Measurements from ENCODE around the gene ADA.

The ADA gene

DNA sequence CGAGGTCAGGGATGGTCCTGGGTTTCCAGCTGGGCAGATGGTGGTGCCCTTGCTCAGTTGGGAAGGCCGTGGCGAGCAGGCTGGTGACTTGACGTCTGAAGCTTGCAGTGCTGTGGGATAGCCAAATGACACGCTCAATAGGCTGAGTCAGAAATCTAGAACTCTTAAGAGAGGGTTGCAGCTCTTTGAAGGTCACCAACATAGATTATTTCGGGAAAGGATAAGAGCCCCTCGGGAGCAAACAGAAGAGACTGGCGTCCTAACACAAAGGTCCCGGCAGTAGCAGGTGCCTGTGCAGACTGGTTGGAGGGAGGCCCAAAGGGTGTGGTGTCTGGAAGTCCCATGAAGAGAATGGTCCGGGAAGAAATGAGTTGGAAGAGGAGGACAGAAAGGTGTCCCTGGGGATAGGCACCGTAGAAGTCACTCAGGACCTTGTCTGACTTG is 50.7 kb downstream of the ADA start:
- Histone ChIP-seq H3K4me2 (ENCODE audit: insufficient read depth, low read length, poor library complexity, severe bottlenecking) (no peak overlapping the region), H2BK12ac (ENCODE audit: low read length) (no peak overlapping the region), H3K18ac (ENCODE audit: low read length) (no peak overlapping the region), H3K4me1 (ENCODE audit: control insufficient read depth in 2 of 2, insufficient read depth in 1 of 2, low read depth in 1 of 2, low read length in 2 of 2) (peaks cover 1 to 15% of the 10 kb centered on the region in 2 donors), H4K8ac (ENCODE audit: low read depth, low read length) (no peak overlapping the region), H2AK5ac (ENCODE audit: low read depth, low read length) (no peak overlapping the region), H3K4me3 (ENCODE audit: low read length in 2 of 2) (no peak overlapping the region), H4K91ac (ENCODE audit: low read depth, low read length, poor library complexity) (no peak overlapping the region), H2BK15ac (ENCODE audit: low read length) (no peak overlapping the region), H3K27me3 (ENCODE audit: control insufficient read depth in 3 of 3, insufficient read depth in 3 of 3, low read depth in 1 of 3, low read length in 3 of 3) (no peaks in the 10 kb centered on the region), H3K4ac (ENCODE audit: low read length) (no peak overlapping the region), H3K36me3 (replicated peaks in 1 of 2; ENCODE audit: control insufficient read depth in 2 of 2, insufficient read depth in 2 of 2, low read length in 2 of 2) (no peaks in the 10 kb centered on the region), H3K9me3 (replicated peaks in 1 of 2; ENCODE audit: control insufficient read depth in 2 of 2, insufficient read depth in 1 of 2, low read depth in 1 of 2, low read length in 2 of 2) (no peaks in the 10 kb centered on the region), H2BK5ac (ENCODE audit: low read length) (no peak overlapping the region), H2BK120ac (ENCODE audit: low read depth, low read length) (no peak overlapping the region), H2AFZ (ENCODE audit: low read length) (no peak overlapping the region), H3K23ac (ENCODE audit: low read depth, low read length, poor library complexity) (no peak overlapping the region), H3K27ac (replicated peaks; ENCODE audit: low read length) (no peak overlapping the region), H3K9ac (ENCODE audit: low read depth, low read length, poor library complexity) (peak overlapping the region; percentile 24), H3K79me1 (ENCODE audit: low read depth, low read length) (no peaks in the 10 kb centered on the region), H3K14ac (ENCODE audit: low read length) (no peak overlapping the region)
- WGBS, 2 donors (ENCODE audit: extremely low coverage in 2 of 2, insufficient read length in 2 of 2, insufficient replicate concordance in 1 of 2), result no CpG with 5 or more reads among the region's 11 CpGs
- no peak for DNase-seq (ENCODE audit: low spot score)

DNA sequence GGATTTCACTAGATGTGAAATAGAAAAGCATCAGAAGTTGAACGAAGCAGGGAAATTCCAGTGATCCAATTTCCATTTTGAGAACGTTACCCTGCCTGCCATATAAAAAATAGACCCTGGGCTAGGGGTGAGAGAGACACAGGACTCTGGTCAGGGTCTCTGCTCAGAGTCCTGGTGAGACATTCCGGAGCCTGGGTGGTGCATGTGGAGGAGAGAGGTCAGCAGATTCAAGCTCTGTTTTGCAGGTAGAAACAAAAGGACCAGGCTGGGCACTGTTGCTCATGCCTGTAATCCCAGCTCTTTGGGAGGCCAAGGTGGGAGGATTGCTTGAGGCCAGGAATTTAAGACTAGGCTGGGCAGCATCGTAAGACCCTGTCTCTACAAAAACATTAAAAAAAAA is 51.2 kb downstream of the ADA start:
- Histone ChIP-seq H3K79me1 (ENCODE audit: low read depth, low read length) (no peaks in the 10 kb centered on the region), H2BK15ac (ENCODE audit: low read length) (no peak overlapping the region), H2BK12ac (ENCODE audit: low read length) (no peak overlapping the region), H2BK5ac (ENCODE audit: low read length) (no peak overlapping the region), H3K9me3 (replicated peaks in 1 of 2; ENCODE audit: control insufficient read depth in 2 of 2, insufficient read depth in 1 of 2, low read depth in 1 of 2, low read length in 2 of 2) (no peaks in the 10 kb centered on the region), H2BK120ac (ENCODE audit: low read depth, low read length) (no peak overlapping the region), H3K4me1 (ENCODE audit: control insufficient read depth in 2 of 2, insufficient read depth in 1 of 2, low read depth in 1 of 2, low read length in 2 of 2) (peaks cover 1 to 15% of the 10 kb centered on the region in 2 donors), H3K4ac (ENCODE audit: low read length) (no peak overlapping the region), H3K14ac (ENCODE audit: low read length) (no peak overlapping the region), H3K4me3 (ENCODE audit: low read length in 2 of 2) (no peak overlapping the region), H3K9ac (ENCODE audit: low read depth, low read length, poor library complexity) (no peak overlapping the region), H3K27ac (replicated peaks; ENCODE audit: low read length) (no peak overlapping the region), H3K27me3 (ENCODE audit: control insufficient read depth in 3 of 3, insufficient read depth in 3 of 3, low read depth in 1 of 3, low read length in 3 of 3) (no peaks in the 10 kb centered on the region), H2AFZ (ENCODE audit: low read length) (no peak overlapping the region), H4K91ac (ENCODE audit: low read depth, low read length, poor library complexity) (no peak overlapping the region), H3K18ac (ENCODE audit: low read length) (no peak overlapping the region), H2AK5ac (ENCODE audit: low read depth, low read length) (no peak overlapping the region), H3K36me3 (replicated peaks in 1 of 2; ENCODE audit: control insufficient read depth in 2 of 2, insufficient read depth in 2 of 2, low read length in 2 of 2) (no peaks in the 10 kb centered on the region), H3K23ac (ENCODE audit: low read depth, low read length, poor library complexity) (no peak overlapping the region), H4K8ac (ENCODE audit: low read depth, low read length) (no peak overlapping the region), H3K4me2 (ENCODE audit: insufficient read depth, low read length, poor library complexity, severe bottlenecking) (no peak overlapping the region)
- no peak for DNase-seq (ENCODE audit: low spot score)
- WGBS, 2 donors (ENCODE audit: extremely low coverage in 2 of 2, insufficient read length in 2 of 2, insufficient replicate concordance in 1 of 2), result no CpG with 5 or more reads among the region's 4 CpGs

DNA sequence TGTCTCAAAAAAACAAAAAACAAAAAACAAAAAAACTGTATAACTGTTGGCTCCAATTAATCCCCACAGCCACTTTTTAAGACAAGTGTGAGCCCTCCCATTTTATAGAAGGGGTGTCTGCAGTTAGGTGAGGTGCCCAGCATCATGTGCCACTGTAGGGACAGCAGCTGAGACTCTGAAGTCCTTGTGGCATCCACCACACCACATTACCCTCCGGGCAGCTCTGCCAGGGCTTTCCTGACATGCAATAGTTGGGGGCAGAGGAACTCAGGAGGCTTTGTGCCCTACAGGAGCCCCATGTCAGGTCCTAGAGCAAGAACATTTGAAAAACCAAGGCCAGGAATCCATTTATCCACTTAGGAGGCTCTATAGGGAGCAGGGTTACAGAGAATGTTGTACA is 51.8 kb downstream of the ADA start:
- H2BK120ac ChIP-seq (ENCODE audit: low read depth, low read length), result no peak overlapping the region
- H3K9me3 ChIP-seq (replicated peaks in 1 of 2; ENCODE audit: control insufficient read depth in 2 of 2, insufficient read depth in 1 of 2, low read depth in 1 of 2, low read length in 2 of 2), result no peaks in the 10 kb centered on the region
- no peak overlapping the region for H3K14ac ChIP-seq (ENCODE audit: low read length)
- no peak overlapping the region for H3K18ac ChIP-seq (ENCODE audit: low read length)
- no peak overlapping the region for H2BK15ac ChIP-seq (ENCODE audit: low read length)
- no peak overlapping the region for H3K9ac ChIP-seq (ENCODE audit: low read depth, low read length, poor library complexity)
- H3K23ac ChIP-seq (ENCODE audit: low read depth, low read length, poor library complexity), result no peak overlapping the region
- H3K4me3 ChIP-seq (ENCODE audit: low read length in 2 of 2), result no peak overlapping the region
- no peak overlapping the region for H2AFZ ChIP-seq (ENCODE audit: low read length)
- no peaks in the 10 kb centered on the region for H3K79me1 ChIP-seq (ENCODE audit: low read depth, low read length)
- H4K8ac ChIP-seq (ENCODE audit: low read depth, low read length), result no peak overlapping the region
- no peak overlapping the region for H4K91ac ChIP-seq (ENCODE audit: low read depth, low read length, poor library complexity)
- no peak overlapping the region for H3K4me2 ChIP-seq (ENCODE audit: insufficient read depth, low read length, poor library complexity, severe bottlenecking)
- no peak overlapping the region for H3K4ac ChIP-seq (ENCODE audit: low read length)
- H3K36me3 ChIP-seq (replicated peaks in 1 of 2; ENCODE audit: control insufficient read depth in 2 of 2, insufficient read depth in 2 of 2, low read length in 2 of 2), result no peaks in the 10 kb centered on the region
- peaks cover 1 to 15% of the 10 kb centered on the region in 2 donors for H3K4me1 ChIP-seq (ENCODE audit: control insufficient read depth in 2 of 2, insufficient read depth in 1 of 2, low read depth in 1 of 2, low read length in 2 of 2)
- H2BK12ac ChIP-seq (ENCODE audit: low read length), result no peak overlapping the region
- H2BK5ac ChIP-seq (ENCODE audit: low read length), result no peak overlapping the region
- no CpG with 5 or more reads among the region's 1 CpG for WGBS, 2 donors (ENCODE audit: extremely low coverage in 2 of 2, insufficient read length in 2 of 2, insufficient replicate concordance in 1 of 2)
- DNase-seq (ENCODE audit: low spot score), result no peak
- no peaks in the 10 kb centered on the region for H3K27me3 ChIP-seq (ENCODE audit: control insufficient read depth in 3 of 3, insufficient read depth in 3 of 3, low read depth in 1 of 3, low read length in 3 of 3)
- no peak overlapping the region for H2AK5ac ChIP-seq (ENCODE audit: low read depth, low read length)
- H3K27ac ChIP-seq (replicated peaks; ENCODE audit: low read length), result no peak overlapping the region

DNA sequence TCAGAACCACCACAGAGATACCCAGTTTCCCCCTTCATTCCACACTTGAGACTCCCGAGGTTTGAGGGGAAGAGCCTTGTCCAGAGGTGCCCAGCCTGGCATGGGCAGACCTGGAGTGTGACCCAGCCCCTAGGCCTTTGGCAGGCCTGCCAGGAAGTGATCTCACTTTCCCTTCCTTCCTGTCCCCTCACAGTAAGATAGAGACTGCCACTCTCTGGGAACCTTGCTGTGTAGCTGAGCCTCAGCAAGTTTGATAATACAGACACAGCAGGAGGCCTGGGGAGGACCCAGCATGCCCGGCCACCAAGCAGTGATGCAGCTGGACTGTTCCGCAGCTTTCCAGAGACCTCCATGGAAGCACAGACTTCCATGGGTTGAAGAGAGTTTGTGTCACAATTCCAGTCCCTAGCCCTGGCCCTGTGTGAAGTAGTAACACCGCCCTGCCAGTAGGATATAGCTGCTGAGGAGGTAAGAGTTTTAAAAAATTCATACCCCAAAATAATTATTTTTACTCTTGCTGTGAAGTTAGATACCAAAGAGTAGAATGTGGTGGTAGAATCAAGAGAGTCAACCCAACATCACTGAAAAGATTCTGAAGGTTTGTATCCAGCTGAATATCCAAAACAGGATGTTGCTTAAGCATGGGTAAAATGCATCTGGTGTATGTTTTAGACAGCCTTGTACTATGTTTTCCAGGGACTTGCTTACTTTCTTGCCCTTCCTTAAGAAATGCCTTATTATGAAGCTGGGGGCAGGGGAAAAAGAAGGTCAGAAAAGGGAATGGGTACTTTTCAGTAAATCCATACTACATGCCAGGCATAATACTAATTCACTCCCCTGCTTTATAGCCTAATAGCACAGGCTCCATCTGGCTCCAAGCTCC is 52.8 kb downstream of the ADA start:
- Histone ChIP-seq H3K14ac (ENCODE audit: low read length) (no peak overlapping the region), H3K4me3 (ENCODE audit: low read length in 2 of 2) (no peak overlapping the region), H2AFZ (ENCODE audit: low read length) (no peak overlapping the region), H3K9ac (ENCODE audit: low read depth, low read length, poor library complexity) (no peak overlapping the region), H2BK12ac (ENCODE audit: low read length) (no peak overlapping the region), H3K9me3 (replicated peaks in 1 of 2; ENCODE audit: control insufficient read depth in 2 of 2, insufficient read depth in 1 of 2, low read depth in 1 of 2, low read length in 2 of 2) (no peaks in the 10 kb centered on the region), H2BK120ac (ENCODE audit: low read depth, low read length) (no peak overlapping the region), H4K8ac (ENCODE audit: low read depth, low read length) (no peak overlapping the region), H3K36me3 (replicated peaks in 1 of 2; ENCODE audit: control insufficient read depth in 2 of 2, insufficient read depth in 2 of 2, low read length in 2 of 2) (no peaks in the 10 kb centered on the region), H2AK5ac (ENCODE audit: low read depth, low read length) (no peak overlapping the region), H3K4me1 (ENCODE audit: control insufficient read depth in 2 of 2, insufficient read depth in 1 of 2, low read depth in 1 of 2, low read length in 2 of 2) (peaks cover 1 to 15% of the 10 kb centered on the region in 2 donors), H3K27ac (replicated peaks; ENCODE audit: low read length) (no peak overlapping the region), H3K79me1 (ENCODE audit: low read depth, low read length) (no peaks in the 10 kb centered on the region), H3K4me2 (ENCODE audit: insufficient read depth, low read length, poor library complexity, severe bottlenecking) (no peak overlapping the region), H3K27me3 (ENCODE audit: control insufficient read depth in 3 of 3, insufficient read depth in 3 of 3, low read depth in 1 of 3, low read length in 3 of 3) (no peaks in the 10 kb centered on the region), H2BK5ac (ENCODE audit: low read length) (no peak overlapping the region), H2BK15ac (ENCODE audit: low read length) (no peak overlapping the region), H3K23ac (ENCODE audit: low read depth, low read length, poor library complexity) (no peak overlapping the region), H3K18ac (ENCODE audit: low read length) (no peak overlapping the region), H4K91ac (ENCODE audit: low read depth, low read length, poor library complexity) (no peak overlapping the region), H3K4ac (ENCODE audit: low read length) (no peak overlapping the region)
- no peak for DNase-seq (ENCODE audit: low spot score)
- no CpG with 5 or more reads among the region's 4 CpGs for WGBS, 2 donors (ENCODE audit: extremely low coverage in 2 of 2, insufficient read length in 2 of 2, insufficient replicate concordance in 1 of 2)

All from neuronal stem cell (in vitro differentiated cells).